Raji (cell line): ENCODE data around the gene MRPS5.
A peak's percentile ranks its signal among the peaks of the same experiment; 100 is the strongest.

ENCODE experiments used
- POLR2A ChIP-seq: IDR thresholded peaks from 2 replicates; pipeline ENCODE4 v1.6.1; 2011; ENCODE audit warnings: low read depth, low read length, control low read depth; ENCODE audit not compliant: insufficient read depth

MRPS5 gene

GRCh38 chr2:95121407-95122196, at the start of gene MRPS5:
Gene MRPS5, minus strand, starts transcription at chr2:95121808. Its CDS starts 17 bp downstream, at chr2:95121791.
- TF ChIP-seq POLR2A: peak; percentile 83

- no peak for TF ChIP-seq POLR2A
These were observed 44.6 kb upstream of the MRPS5 start for GRCh38 chr2:95166065-95166763.

- peak; percentile 89 for TF ChIP-seq POLR2A
These were observed 43.9 kb upstream of the MRPS5 start, which contains the start of gene ZNF2 for GRCh38 chr2:95165371-95166064. Gene ZNF2, plus strand, starts transcription at chr2:95165809. Its CDS starts 10,418 bp downstream, at chr2:95176227.

GRCh38 chr2:95165030-95165370, 43.4 kb upstream of the MRPS5 start:
- no peak for TF ChIP-seq POLR2A

GRCh38 chr2:95159690-95160449, 38.3 kb upstream of the MRPS5 start, which contains the start of gene ZNF514:
Gene ZNF514, minus strand, starts transcription at chr2:95159848. Its CDS starts 6,595 bp downstream, at chr2:95153253.
- TF ChIP-seq POLR2A: no peak

GRCh38 chr2:95158891-95159619, 37.4 kb upstream of the MRPS5 start:
- no peak for TF ChIP-seq POLR2A

GRCh38 chr2:95158441-95158840, 36.8 kb upstream of the MRPS5 start:
- no peak for TF ChIP-seq POLR2A

- TF ChIP-seq POLR2A: no peak
These were observed 27.9 kb upstream of the MRPS5 start for GRCh38 chr2:95149397-95149984.

GRCh38 chr2:95143838-95144237, 22.2 kb upstream of the MRPS5 start:
- no peak for TF ChIP-seq POLR2A

- no peak for TF ChIP-seq POLR2A
These were observed 17.1 kb upstream of the MRPS5 start for GRCh38 chr2:95138702-95139101.

GRCh38 chr2:95122197-95122551, 566 bp upstream of the MRPS5 start:
- no peak for TF ChIP-seq POLR2A

- TF ChIP-seq POLR2A: no peak
These were observed 558 bp downstream of the MRPS5 start for GRCh38 chr2:95121093-95121406.

GRCh38 chr2:95115418-95115817, 6.2 kb downstream of the MRPS5 start:
- TF ChIP-seq POLR2A: no peak

- no peak for TF ChIP-seq POLR2A
These were observed 8.1 kb downstream of the MRPS5 start for GRCh38 chr2:95113464-95113863.
